Measurements from ENCODE around the gene WWOX.

The WWOX gene

DNA sequence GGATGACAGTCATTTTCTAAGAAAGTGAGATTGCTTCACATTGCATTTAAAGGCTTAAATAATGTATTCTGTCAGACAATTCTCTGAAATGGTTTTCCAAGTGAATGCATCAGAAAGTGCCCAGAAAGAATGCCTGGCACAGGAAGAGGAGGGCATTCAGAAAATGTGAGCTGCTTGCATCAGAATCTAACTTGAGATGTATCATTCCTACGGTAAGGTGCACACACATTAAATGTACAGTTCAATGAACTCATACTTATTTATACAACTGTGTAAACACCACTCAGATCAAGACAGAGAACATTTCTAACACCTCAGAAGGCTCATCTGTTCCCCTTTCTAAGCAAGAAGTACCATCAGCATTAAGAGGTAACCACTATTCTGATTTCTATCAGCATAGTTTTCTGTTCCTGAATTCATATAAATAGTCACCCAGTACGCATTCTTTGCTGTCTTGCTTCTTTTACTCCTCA, 863.0 kb downstream of the WWOX start:
- no peak for DNase-seq (ENCODE audit: low read depth)

DNA sequence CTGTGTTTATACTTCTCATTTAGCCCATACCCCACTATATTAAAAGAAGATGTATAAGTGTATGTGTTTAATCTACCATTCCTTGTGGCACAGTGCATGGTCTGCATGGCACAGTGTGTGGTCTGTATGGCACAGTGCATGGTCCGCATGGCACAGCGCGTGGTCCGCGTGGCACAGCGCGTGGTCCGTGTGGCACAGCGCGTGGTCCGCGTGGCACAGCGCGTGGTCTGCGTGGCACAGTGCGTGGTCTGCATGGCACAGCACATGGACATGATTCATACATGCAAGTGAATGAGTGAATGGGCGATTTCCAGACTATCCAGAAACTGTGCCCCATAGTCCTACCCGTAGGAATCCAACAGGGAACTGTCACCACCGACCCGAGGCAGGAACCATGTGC, 868.5 kb downstream of the WWOX start:
- DNase-seq (ENCODE audit: low read depth): no peak

DNA sequence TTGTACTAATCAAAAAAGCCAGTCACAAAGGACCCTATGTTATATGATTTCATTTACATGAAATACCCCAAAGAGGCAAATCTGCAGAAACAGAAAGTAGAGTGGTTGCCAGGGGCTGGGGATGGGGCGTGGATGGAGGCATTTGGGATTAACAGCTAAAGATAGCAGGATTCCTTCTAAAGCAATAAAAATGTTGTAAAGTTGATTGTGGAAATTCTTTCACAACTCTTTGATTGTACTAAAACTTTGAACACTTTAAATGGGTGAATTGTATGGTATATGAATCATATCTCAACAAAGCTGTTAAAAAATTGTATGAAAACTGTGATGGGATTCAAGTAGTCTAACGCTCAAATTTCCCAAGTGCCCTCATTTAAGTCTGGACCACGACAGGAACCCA, 870.3 kb downstream of the WWOX start:
- no peak for DNase-seq (ENCODE audit: low read depth)

DNA sequence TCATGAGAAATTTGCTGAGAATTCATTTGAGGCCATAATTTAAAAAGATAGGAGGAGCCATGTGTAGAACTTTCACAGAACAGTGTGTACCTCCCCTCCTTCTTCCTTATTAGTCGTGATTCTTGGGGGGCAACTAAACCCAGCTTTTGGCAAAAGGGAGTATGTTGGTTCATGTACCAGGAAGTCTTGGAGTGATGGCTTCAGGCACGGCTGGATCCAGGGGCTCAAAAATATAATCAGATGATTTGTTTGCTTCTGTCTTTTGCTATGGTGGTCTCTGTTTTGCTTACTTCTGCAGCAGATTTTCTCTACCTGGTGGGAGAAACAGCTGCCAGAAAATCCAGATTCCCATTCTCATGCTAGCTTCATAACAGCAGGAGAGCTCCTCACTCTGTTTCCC, 871.2 kb downstream of the WWOX start:
- DNase-seq (ENCODE audit: low read depth): no peak

DNA sequence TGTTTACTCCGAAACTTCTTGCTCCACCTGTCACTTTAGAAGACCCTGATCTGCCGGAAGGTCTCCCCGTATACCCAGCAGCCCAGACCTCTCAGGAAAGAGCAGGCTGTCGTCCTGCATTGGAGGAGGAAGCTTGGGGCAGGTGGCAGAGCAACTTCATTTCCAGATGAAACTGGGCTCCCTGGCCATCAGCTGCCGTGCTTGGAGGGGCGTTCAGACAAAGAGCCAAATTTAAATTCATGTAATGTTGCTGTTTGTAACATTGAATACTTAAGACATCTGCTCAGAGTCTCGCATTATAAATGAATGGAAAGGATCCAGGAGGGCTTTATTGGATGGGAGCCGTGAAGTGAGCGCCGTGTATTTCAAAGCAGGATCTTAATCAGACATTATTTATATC, 872.6 kb downstream of the WWOX start:
- no peak for DNase-seq (ENCODE audit: low read depth)

DNA sequence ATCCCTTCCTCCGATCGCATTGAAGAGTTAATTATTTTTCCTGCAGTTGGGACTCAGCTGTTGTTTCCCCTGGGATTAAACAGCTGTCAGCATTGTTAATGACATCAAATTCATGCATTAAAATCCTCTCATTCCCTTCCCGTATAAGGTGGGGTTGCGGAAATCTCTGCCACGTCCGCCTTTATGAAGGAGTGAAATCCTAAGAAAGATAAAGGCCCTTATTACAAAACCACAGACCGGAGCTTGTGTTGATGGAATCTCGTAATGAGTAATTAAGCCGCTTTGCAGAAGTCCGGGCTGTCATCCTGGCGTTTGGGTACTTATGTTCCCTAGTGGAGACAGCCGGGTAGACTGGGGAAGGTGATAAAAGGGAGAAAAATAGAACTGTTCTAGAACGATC, 873.5 kb downstream of the WWOX start:
- no peak for DNase-seq (ENCODE audit: low read depth)

DNA sequence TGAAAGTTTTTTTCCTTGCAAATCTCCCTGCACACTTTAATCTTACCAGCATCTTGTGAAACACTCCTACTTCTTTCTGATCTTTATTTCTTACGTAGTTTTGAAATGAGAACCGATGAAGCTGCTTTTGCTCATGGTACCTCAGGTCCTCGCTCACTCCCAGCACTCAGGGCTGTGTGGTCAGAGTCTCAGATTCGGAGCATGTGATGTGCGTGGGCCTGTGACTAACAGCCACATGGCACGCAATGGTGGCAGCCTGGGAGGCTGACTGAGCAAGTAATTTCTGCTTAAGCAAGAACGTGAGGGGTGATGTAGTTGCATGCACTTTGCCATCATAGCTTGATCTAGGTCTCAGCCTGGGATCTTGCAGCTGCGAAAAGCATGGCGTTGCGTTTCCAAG, 876.8 kb downstream of the WWOX start:
- no peak for DNase-seq (ENCODE audit: low read depth)

DNA sequence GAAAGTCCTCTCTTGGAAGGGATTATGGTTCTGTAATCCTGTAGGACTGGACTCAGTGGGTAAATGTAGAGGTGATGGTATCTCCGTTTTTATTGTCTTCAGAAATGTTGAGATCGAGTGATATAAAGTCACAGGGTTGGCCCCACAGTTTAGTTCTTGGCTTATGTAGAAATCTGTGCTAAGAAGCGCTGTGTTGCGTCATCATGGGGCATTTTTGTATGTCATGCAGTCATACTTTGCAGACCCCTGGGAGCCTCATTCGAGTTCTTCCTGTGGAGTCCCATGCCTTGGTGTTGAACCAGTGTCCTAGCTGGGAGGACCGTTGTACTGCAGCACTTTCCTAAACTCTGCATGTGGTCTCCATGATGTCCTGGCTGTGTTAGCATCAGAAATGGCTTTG, 881.4 kb downstream of the WWOX start:
- DNase-seq (ENCODE audit: low read depth): no peak

DNA sequence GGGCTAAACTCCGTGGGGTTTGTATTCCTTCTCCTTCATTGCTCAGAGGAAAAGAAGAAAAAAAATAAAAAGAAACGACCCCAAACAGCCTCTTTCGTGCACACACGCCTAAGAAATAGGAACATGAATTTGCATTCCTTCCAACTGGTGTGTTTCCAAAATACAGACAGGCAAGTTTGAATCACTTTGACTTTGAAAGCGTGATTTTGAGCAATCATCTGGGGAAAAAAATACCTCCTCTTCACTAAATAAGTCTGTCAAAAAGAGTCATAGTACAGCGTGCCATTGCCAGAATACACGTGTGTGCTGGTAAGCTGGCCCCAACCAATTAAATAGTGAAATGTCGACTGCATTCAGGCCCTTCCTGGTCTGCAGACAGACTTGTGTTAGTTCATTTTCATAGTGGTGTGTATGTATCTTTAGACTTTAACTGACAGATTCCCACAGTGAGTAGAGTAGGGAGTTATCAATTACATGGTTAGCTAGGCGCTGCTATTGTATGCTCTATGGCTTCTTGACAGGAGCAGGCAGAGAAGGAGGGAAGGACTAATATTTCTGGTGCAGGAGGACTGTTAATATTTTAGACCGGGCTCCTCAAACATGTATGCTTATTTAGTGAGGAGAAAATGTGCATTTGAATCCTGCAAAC, 882.8 kb downstream of the WWOX start:
- no peak for DNase-seq (ENCODE audit: low read depth)

DNA sequence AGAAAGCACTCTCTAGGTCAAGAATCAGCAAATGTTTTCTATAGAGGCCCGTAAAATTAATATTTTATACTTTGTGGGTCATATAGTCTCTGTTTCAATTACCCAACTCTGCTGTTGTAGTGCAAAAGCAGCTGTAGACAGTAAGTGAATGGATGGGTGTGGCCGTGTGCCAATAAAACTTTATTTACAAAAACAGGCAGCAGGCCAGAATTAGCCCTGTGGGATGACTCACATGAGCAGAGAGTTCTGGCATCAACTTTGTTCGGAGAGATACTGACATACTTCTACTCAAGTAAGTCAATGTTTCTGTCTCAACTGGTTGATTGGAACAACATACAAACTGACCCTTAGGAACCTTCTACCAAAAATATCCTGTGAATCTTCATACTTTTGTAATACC, 884.9 kb downstream of the WWOX start:
- DNase-seq (ENCODE audit: low read depth): no peak

DNA sequence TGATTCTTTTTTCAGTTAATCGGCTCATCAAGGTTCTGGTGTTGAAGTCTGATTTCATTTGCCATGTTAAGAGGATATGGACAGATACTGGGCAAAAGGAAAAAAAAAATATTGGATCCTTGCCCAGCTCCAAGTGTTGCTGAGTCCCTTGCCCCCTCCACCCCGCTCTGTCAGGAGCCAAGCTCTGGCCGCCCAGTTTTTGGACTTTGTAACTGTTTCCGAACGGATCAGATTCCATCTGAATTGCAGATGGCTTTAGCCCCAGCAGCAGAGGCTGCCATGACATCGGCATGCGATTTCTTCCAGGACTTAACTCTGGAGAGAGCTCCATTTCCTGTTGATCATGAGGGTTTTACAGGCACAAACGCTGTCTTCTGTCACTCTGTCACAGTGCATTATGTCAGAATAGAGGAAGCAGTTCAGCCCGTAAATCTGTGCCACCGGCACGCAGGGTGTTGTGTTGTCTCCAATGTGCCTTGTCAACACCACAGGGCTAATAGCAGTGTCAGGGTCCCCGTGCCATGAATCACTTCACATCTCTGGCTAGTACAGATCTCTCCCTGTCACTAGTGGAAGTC, 885.5 kb downstream of the WWOX start:
- DNase-seq (ENCODE audit: low read depth): no peak

DNA sequence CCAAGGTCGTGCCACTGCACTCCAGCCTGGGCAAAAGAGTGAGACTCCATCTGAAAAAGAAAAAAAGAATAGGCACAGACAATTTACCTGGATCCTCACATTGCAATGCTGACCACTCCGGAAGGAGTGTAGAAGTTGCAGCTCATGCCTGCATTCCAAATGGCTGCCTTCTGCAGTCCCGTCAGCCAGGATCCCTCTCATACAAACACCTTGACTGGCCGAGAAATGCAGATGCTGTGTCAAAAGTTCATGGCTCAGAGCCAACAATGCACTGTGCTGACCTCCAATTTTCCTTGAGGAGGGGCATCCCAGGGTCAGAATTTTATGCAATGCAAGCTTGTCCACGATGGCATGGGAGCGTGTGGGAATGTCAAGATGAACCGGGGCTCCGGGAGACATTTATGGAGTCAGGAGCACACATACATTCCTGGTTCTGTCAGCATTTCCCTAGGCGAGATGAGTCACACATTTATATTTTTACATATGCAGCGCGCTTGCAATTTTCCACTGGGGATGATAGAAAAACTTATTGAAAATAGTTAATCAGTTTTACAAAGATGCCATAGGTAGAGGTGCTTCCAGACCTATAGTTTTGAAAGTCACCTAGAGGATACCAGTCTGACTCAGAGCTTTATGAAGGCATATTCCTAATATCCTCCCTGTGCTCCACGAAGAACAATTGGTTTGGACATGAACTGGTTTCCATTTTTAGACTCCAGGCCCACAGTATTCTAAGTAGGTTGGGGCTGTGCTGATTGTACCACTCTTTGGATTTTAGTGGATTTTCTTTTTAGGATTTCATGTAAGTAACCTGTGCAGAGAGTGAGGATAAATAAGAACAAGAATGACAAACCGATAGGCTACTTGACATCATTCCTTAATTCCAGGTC, 886.5 kb downstream of the WWOX start:
- no peak for DNase-seq (ENCODE audit: low read depth)

DNA sequence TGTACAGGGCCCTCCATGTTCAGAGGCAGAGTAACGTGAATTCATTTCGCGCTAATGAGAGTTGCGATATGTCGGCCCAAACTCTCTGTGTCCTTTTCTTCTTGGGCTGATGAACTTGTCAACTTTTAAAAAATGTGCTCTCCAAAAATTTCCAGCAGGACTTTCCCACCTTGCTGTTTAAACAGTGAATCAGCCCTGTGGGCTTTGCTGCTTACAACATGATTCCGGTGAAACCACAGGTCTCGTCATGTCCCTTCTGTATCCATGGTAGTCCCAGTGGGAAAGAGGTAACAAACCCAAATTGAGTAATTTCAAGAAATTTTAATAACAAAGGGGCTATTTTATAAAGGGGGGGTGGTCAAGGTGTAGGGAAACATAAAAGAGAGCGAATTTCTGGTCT, 888.2 kb downstream of the WWOX start:
- no peak for DNase-seq (ENCODE audit: low read depth)

DNA sequence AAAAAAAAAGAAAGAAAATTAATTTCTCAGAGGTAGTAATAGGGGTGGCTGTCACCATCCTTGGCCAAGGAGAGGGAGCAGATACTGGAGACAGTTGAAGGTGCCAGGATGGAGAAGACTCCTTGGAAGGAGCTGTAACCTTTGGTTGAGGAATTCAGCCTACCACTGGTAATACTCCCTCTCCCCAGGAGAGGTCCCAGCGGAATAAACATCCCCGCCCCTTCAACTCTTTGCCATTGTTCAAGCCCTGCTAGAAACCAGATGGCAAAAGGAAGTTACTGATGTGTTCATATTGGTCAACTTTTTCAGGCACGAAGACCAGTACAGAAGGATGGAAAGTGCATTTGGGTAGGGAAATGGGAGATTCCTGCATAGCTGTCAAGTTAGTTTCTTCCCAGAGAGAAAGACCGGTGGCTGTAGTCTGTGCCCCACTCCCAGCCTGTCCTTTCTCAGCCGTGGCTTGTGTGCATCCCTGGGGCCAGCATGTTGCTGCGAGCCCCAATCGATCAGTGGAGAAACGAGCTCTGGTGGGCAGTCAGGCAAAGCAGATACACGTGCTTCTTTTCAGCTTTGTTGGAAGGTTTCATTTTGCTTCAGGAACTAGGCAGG, 889.0 kb downstream of the WWOX start:
- no peak for DNase-seq (ENCODE audit: low read depth)

DNA sequence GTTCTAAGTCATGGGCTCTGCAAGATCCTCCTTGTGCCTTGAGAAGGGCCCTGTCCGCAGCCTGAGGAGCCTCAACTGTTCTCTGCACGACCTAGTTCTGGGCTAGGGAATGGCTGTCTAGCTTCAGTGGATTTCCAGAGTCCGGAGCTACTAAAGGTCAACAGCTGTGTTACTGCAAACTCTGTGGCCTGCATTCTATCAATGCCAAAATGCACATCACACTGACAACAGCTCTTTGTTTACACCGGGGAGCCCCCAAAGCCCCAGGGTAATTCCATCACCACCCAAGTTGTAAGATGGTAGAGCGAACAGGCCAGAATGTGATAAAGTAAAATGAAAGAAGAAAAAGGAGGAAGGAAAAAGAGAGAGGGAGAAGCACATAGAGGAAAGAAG, 890.9 kb downstream of the WWOX start:
- DNase-seq (ENCODE audit: low read depth): no peak

DNA sequence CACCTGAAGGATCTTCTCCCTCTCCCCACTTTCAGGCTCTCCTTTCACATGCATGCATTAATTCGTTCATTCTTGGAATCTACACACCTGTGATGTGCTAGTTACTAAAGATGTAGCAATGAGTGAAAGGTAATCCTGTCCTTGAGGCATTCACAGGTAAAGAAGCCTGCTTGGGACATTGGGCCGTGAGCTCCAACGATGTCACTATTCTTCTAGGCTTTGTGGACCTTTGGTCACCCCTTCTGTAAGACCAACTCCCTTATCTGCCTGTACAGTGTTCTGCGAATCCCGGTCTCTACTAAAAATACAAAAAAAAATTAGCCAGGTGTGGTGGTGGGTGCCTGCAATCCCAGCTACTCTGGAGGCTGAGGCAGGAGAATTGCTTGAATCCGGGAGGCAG, 892.5 kb downstream of the WWOX start:
- no peak for DNase-seq (ENCODE audit: low read depth)

DNA sequence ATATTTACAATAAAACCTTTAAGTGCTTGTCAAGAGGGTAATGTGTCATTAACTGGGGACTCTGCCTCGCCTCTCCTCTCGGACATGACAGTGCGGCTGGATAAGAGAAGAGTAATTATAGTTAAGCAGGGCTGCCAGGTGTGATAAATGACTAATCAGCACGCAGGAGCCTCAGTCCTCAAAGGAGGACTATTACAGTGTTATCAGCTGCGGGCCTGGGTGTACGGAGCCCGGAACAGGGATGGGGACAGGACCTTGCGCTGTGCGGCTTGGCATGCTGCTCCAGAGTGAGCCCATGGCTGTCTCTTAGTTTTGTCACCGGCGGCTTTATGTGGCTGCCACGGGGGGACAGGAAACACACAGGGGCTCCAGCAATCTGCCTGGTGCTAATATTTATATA, 893.9 kb downstream of the WWOX start:
- no peak for DNase-seq (ENCODE audit: low read depth)

DNA sequence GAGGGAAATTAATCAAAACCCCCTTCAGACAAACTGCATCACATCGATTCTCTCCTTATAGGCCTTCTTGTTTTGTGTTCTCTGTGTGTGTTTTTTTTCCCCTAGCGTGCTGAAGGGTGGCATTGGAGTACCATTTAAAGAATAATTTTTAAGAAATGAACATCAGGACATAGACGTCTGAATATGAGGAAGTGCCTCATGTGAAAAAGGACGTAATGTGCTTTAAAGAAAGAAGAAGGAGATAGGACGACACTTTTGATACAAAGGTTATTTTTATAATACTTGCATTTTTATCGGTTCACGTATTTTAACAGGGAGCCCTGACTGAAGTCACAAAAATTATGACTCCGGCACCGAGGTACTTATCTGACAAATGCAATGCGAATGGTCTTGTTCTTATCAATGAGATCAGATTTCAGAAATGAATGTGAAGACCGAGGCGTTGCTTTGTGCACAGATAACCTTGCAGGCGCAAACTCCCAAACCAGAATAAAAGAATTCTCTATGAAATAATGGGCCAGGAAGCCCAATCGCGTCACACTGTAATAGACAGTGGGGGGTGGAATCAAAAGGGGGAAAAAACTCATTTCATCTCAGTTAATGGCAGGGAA, 894.8 kb downstream of the WWOX start:
- no peak for DNase-seq (ENCODE audit: low read depth)

DNA sequence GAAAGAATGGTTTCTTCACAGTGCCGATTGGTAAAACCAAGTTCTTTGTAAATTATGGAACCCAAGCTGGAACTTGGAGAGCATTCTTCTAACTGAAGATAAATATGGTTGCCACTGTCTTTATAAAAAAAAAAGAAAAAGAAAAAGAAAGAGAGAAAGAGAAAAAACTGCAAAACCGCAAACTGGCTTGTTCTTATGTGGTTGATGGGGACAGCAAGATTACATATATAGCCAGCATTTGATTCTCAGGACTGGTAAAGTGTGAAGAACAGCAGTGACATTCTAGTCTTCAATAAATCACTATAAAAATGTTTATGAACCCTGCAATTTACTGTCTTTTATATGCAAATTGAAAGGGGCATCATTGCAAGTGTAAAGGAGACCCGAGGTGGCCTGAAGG, 896.0 kb downstream of the WWOX start:
- no peak for DNase-seq (ENCODE audit: low read depth)

DNA sequence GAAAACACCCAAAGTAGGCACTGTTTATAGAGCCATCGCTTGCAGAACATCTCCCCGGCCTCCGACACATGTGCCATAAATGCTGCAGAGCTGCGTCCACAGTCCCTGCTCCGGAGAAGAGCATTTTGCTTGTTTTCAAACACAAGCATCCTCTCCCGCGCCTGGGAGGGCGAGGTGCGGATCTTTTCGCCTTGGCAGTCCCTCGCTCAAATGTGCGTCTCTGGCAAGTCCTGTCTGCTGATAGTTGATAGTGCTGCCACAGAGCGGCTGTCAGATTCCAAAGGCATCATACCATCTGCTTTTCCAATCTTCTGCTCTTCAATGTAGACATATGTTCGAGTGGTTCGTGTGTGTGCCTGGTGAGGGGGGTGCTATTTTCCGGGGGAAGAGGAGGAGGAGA, 897.3 kb downstream of the WWOX start:
- no peak for DNase-seq (ENCODE audit: low read depth)

DNA sequence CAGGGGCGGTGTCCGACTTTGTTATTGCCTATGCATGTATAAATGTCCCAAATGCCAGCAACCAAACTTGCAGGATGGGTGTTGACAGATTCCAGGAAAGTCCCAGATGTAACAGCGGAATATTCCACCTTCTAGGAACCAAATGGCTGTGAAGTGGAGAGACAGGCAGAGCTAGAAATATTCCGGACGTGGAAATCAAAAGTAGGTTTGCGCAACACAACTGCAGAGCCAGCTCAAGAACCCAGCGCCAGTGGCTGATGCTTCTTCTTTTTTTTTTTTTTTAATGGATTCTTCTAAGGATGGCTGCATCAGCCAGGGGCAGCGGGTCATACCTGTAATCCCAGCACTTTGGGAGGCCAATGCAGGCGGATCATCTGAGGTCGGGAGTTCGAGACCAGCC, 899.4 kb downstream of the WWOX start:
- DNase-seq (ENCODE audit: low read depth): no peak

DNA sequence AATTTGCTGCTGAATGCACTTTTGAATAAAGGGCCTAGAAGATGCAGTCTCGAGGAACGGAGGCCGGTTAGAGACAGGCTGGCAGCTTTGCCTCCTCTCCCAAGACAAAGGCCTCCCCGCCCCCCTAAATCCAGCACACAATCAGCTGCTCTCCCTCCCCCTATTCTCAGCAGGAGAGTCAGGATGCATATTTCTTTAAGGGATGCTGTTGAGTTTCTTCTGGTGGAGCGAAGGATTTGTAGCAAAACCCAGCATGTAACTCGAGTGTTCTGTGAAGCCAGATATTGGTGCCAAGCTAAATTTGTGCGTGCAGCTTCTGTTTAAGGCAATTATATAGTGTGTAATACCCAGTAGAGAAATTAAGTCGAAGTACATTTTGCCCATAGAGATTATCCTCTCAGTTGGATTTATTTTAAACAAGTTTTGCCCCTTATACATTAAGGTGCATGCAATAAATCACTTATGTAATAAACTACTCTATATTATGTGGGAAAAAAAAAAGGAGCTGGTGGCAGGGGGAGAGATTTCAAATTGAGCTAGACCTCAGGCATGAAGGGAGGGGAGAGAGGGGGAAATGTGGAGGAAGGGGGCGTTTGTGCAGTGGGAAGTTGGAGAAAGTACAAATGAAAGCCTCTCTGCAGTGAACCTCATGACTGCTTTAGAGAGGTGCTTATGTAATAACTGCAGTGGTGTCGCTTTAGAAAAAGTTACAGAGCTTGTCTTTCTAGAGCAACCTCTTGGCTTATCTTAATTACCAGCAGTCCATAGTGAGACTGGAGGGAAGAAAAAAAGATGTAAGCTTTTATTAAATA, 901.9 kb downstream of the WWOX start:
- DNase-seq (ENCODE audit: low read depth): no peak
